GM12872 (cell line): ENCODE measurements around the gene HLF.

ENCODE experiments used
- CTCF ChIP-seq: IDR thresholded peaks from 3 replicates; pipeline ENCODE4 v1.5.1; 2011; ENCODE audit warnings: low read depth, mild to moderate bottlenecking, low read length, moderate library complexity; ENCODE audit not compliant: insufficient read depth

HLF gene

GRCh38 chr17:55271223-55271571 lies 6.4 kb downstream of the HLF start:
- TF ChIP-seq CTCF, result no peak

GRCh38 chr17:55271958-55272710 lies 7.4 kb downstream of the HLF start:
- no peak for TF ChIP-seq CTCF

GRCh38 chr17:55272711-55273578 lies 8.2 kb downstream of the HLF start:
- no peak for TF ChIP-seq CTCF

GRCh38 chr17:55273579-55274354 lies 9.0 kb downstream of the HLF start:
- TF ChIP-seq CTCF, result no peak

GRCh38 chr17:55274355-55275255 lies 9.8 kb downstream of the HLF start:
- TF ChIP-seq CTCF, result no peak

GRCh38 chr17:55275894-55276804 lies 11.4 kb downstream of the HLF start:
- TF ChIP-seq CTCF, result no peak
